GM19452 (cell line): ENCODE measurements around the gene MPP4.

Experiments
- ATAC-seq: cut with Tn5 transposase; IDR thresholded peaks from one replicate; pipeline ENCODE4 v1.9.1; 2021; ENCODE audit not compliant: unreplicated experiment

Gene MPP4

DNA sequence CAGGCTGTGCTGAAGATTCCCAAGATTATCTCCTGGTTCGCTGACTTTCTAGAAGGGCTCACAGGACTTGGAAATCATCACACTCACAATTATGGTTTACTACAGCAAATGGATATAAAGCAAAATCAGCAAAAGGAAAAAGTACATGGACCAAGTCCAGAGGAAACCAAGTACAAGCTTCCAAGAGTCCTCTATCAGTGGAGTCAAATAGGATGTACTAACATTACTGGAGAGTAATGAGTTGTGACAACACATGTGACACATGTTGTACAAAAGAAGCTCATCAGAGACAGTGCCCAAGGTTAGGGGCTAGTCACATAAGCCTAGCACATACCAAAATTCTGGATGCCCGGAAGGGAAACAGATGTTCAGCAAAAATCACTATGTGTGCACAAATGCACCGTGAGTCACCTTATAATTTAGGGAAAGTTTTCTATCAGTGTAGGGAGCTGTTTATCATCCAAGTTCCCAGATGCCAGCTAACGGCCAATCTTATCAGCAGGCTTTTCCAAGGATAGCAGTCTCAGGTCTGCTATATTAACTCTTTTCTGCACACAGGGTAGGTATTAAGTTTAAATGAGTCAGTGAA lies 64.7 kb downstream of the MPP4 start:
- ATAC-seq, result no peak

DNA sequence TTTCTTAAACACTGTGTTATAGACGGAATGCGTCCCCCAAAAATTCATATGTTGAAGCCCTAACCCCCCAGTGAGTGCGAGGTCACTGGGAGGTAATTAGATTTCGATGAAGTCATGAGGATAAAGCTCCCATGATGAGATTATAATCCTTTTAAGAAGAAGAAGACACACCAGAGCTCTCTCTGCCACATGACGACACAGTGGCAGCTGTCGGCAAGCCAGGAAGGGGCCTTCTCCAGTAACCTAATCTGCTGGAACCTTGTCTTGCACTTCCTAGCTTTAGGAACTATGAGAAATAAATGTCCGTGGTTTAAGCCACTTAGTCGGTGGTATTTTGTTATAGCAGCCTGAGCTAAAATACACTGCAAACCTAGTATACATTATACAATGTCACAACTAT lies 67.4 kb downstream of the MPP4 start:
- ATAC-seq, result no peak

GRCh38 chr2:201630577-201630976 lies 67.9 kb downstream of the MPP4 start:
- no peak for ATAC-seq

GRCh38 chr2:201628545-201628944 lies 69.9 kb downstream of the MPP4 start:
- no peak for ATAC-seq

DNA sequence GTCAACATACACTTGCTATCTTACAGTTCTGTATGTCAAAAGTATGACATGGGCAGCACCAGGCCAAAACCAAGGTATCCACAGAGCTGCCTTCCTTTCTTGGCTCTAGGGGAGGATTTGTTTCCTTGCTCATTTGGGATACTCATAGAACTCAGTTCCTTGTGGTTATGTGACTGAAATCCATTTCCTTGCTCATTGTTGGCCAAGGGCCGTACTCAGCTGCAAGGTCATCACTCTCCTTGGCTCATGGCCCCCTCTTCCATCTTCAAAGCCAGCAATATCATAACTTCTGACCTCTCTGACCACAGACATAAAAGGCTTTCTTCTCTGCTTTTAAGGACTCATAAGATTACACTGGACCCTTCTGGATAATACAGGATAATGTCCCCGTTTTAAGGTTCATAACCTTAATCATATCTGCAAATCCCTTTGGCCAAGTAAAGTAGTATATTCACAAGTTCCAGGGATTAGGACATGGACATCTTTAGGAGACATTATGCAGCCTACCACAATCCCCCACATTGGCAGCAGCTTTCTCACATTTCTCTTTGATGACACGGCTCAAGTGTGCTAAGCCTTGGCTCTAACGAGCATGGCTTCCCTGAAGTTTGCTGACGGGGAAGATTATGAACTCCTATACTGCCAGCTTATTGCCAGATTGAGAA lies 76.0 kb downstream of the MPP4 start:
- no peak for ATAC-seq

DNA sequence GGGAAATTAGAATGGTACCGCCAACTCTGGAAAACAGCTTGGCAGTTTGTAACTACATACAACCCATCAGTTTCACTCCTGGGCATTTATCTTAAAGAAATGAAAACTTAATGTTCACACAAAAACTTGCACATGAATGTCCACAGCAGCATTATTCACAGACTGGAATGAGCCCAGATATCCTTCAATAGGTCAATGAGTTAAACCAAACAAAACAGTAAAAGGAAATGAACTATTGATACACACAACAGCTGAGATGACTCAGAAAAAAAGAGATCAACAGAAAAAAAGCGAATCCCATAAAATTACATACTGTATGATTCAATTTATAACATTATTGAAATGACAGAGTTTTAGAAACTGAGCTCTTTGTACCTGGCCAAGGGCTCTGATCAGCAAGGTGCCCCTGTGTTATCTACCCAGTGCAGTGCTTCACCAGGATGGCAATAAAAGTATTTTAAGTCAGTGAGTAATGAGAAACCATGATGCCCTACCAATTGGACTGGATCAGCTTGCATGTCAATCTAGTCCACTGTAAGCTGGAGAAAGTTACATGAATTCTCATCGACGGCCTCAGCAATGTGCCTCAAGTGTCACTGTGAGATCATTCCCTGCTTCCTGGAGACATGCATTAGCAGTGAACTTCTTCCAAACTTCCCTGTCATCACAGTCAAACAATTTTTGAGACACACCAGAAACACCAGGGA lies 77.0 kb downstream of the MPP4 start:
- ATAC-seq, result no peak

DNA sequence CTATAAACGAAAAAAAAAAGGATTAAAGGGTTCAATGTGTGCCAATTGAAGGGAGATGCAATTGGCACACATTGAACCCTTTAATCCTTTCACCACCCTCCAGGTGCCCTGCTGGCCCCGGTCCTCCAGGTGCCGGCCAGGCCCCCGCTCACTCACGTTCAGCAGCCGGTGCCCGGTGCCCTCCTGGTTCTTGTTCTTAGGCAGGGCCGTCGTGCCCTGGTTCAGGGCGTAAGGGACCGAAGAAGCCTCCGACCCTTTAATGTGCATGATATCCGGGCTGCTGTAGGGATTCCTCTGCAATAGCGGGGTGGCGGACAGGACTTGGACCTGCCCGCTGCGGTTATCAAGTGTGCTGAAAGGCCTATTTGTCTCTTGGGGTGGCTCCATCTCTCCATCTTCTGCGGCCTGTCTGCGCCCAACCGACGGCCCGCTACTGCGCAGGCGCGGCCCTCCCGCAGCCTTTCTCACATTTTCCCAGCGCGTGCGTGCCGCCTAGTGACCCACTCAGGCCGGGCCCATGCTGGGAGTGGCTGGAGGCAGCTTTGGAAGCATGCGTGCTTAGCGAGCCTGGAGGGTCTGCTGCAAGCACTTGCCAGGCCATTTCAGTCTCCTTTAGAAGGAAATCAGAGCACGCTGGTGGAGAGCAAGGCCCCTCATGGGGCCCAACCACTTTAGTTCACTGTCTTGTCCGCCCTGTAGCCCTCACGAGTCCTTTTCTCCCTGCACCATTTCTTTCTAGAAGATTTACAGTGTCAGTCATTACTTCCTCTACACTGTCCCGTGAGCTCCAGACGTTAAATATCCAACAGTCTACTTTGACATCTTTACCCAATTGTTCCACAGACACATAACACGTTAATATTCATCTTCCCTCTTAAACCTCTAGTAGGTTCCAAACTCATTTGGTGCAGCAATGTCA lies 79.4 kb downstream of the MPP4 start:
- ATAC-seq, result no peak

GRCh38 chr2:201608021-201608420 lies 90.4 kb downstream of the MPP4 start:
- ATAC-seq, result no peak

- ATAC-seq, result no peak
Measured at GRCh38 chr2:201607568-201607967, 90.9 kb downstream of the MPP4 start.

GRCh38 chr2:201600906-201601305 lies 97.5 kb downstream of the MPP4 start:
- ATAC-seq, result no peak

DNA sequence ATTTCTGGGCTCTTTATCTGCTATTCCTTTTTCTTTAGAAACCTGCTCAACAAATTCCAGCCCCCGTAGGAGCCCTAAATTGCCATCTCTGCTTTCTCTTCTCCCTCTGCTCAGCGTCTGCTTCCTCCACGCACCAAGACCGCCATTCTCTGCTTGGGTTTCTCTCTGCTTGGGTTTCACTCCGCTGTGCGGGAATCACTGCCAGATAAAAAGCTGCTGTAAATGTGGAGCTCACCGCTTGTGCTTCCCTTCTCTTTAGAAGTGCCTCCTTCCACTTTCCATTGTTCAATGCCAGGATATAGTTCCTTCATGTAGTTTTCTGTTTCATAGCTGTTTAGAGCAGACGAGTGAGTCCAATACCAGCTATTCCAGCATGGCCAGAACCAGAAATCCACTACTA lies 101.0 kb downstream of the MPP4 start:
- ATAC-seq, result no peak
